Measurements from ENCODE around the gene GTF2A2. TPM values are rescaled to one million over a fixed set of nuclear protein-coding genes. Genes with fewer than 3 reads are reported as not detected.
"Not testable (repeated sequence)": the region's sequence is repeated elsewhere in the genome, so short reads cannot be mapped to it uniquely, and the experiment has no call there.

GTF2A2 gene
- total RNA-seq, 2 donors from 2014 or later = 105 to 147 TPM

- intact Hi-C loops (cut with DNase I, micrococcal nuclease) = no loop called here
- no peak for DNase-seq
- no peak for ATAC-seq
These were observed 21.3 kb upstream of the GTF2A2 start for GRCh38 chr15:59678620-59679019.

GRCh38 chr15:59678172-59678571 lies 20.9 kb upstream of the GTF2A2 start:
- ATAC-seq = no peak
- DNase-seq = no peak
- intact Hi-C loops (cut with DNase I, micrococcal nuclease) = no loop called here

GRCh38 chr15:59676565-59676964 lies 19.2 kb upstream of the GTF2A2 start:
- ATAC-seq = no peak
- DNase-seq = no peak
- intact Hi-C loops (cut with DNase I, micrococcal nuclease) = no loop called here

- intact Hi-C loops (cut with DNase I, micrococcal nuclease) = no loop called here
- no peak for ATAC-seq
These were observed 17.1 kb upstream of the GTF2A2 start for GRCh38 chr15:59674361-59674877.

GRCh38 chr15:59668556-59668955 lies 11.2 kb upstream of the GTF2A2 start:
- ATAC-seq (no peak), DNase-seq (no peak)
- intact Hi-C loops (cut with DNase I, micrococcal nuclease) = no loop called here

More at GRCh38 chr15:59674361-59674877, 17.1 kb upstream of the GTF2A2 start:
- no peak for DNase-seq

- ATAC-seq (no peak), DNase-seq (no peak)
- intact Hi-C loops (cut with DNase I, micrococcal nuclease) = no loop called here
These were observed 4.9 kb upstream of the GTF2A2 start for GRCh38 chr15:59662260-59662659.

- DNase-seq (no peak), ATAC-seq (no peak)
- intact Hi-C loops (cut with DNase I, micrococcal nuclease) = no loop called here
These were observed 2.1 kb upstream of the GTF2A2 start for GRCh38 chr15:59659366-59659765.

GRCh38 chr15:59657635-59658125 lies 365 bp upstream of the GTF2A2 start:
- intact Hi-C loops (cut with DNase I, micrococcal nuclease) = no loop called here
- ATAC-seq = peak; percentile 31
- no peak for DNase-seq

- intact Hi-C loops (cut with DNase I, micrococcal nuclease) = no loop called here
- ATAC-seq (no peak), DNase-seq (no peak)
These were observed 3.3 kb downstream of the GTF2A2 start for GRCh38 chr15:59654046-59654445.

GRCh38 chr15:59649603-59650002 lies 7.7 kb downstream of the GTF2A2 start:
- ATAC-seq (no peak), DNase-seq (no peak)
- intact Hi-C loops (cut with DNase I, micrococcal nuclease) = no loop called here

- DNase-seq (no peak), ATAC-seq (no peak)
- intact Hi-C loops (cut with DNase I, micrococcal nuclease) = no loop called here
These were observed 10.2 kb downstream of the GTF2A2 start for GRCh38 chr15:59647085-59647484.

- intact Hi-C loops (cut with DNase I, micrococcal nuclease) = no loop called here
- ATAC-seq (no peak), DNase-seq (no peak)
These were observed 11.0 kb downstream of the GTF2A2 start for GRCh38 chr15:59646277-59646676.

- intact Hi-C loops (cut with DNase I, micrococcal nuclease); DNase-seq: not testable (repeated sequence)
- peak; percentile 7 for ATAC-seq
These were observed 11.5 kb downstream of the GTF2A2 start for GRCh38 chr15:59645812-59646211.

GRCh38 chr15:59644756-59645155 lies 12.6 kb downstream of the GTF2A2 start:
- intact Hi-C loops (cut with DNase I, micrococcal nuclease) = no loop called here
- ATAC-seq = peak; percentile 28
- no peak for DNase-seq

GRCh38 chr15:59642351-59642750 lies 15.0 kb downstream of the GTF2A2 start:
- intact Hi-C loops (cut with DNase I, micrococcal nuclease) = no loop called here
- ATAC-seq (no peak), DNase-seq (no peak)

GRCh38 chr15:59637507-59637906 lies 19.8 kb downstream of the GTF2A2 start:
- ATAC-seq = peak; percentile 16
- intact Hi-C loops (cut with DNase I, micrococcal nuclease) = loop anchor here in 1 of 2 donors (10.0 kb wide), 1 partner anchor 557 kb away; no protein-coding TSS in a partner anchor
- DNase-seq = not testable (repeated sequence)

- intact Hi-C loops (cut with DNase I, micrococcal nuclease) = loop anchor here in 1 of 2 donors (10.0 kb wide), 1 partner anchor 559 kb away; no protein-coding TSS in a partner anchor
- DNase-seq = no peak
- no peak for ATAC-seq
These were observed 21.1 kb downstream of the GTF2A2 start for GRCh38 chr15:59636184-59636583.

- ATAC-seq = peak; percentile 22
- DNase-seq = no peak
- intact Hi-C loops (cut with DNase I, micrococcal nuclease) = loop anchor here in 1 of 2 donors (10.0 kb wide), 1 partner anchor 562 kb away; no protein-coding TSS in a partner anchor
These were observed 24.6 kb downstream of the GTF2A2 start for GRCh38 chr15:59632714-59633113.

GRCh38 chr15:59622289-59622688 lies 35.0 kb downstream of the GTF2A2 start:
- ATAC-seq (peak; percentile 82), DNase-seq (peak; percentile 76 to 83)
- intact Hi-C loops (cut with DNase I, micrococcal nuclease) = no loop called here

- intact Hi-C loops (cut with DNase I, micrococcal nuclease) = no loop called here
- ATAC-seq (no peak), DNase-seq (no peak)
These were observed 38.9 kb downstream of the GTF2A2 start for GRCh38 chr15:59618406-59618805.

- intact Hi-C loops (cut with DNase I, micrococcal nuclease) = no loop called here
- DNase-seq (peak; percentile 35 to 47), ATAC-seq (peak; percentile 55)
These were observed 40.9 kb downstream of the GTF2A2 start for GRCh38 chr15:59616379-59616778.

Data from left colon (tissue), 2 donors.